NCI-H1930 (cell line): ENCODE measurements around the gene DAZAP1.
"Not testable (repeated sequence)": the region's sequence is repeated elsewhere in the genome, so short reads cannot be mapped to it uniquely, and the experiment has no call there.

Experiments
- DNase-seq, 2 experiments: peaks; one replicate each; lab custom pipeline; 2025; lab: John Stamatoyannopoulos, UW

DAZAP1 gene

GRCh38 chr19:1473085-1473851, 65.9 kb downstream of the DAZAP1 start:
- no peak for DNase-seq

- DNase-seq = no peak
Observed at GRCh38 chr19:1474011-1474764, 66.8 kb downstream of the DAZAP1 start.

GRCh38 chr19:1474765-1475351, 67.5 kb downstream of the DAZAP1 start:
- DNase-seq = no peak

GRCh38 chr19:1475751-1476437, 68.5 kb downstream of the DAZAP1 start:
- no peak for DNase-seq

- DNase-seq = not testable (repeated sequence)
Observed at GRCh38 chr19:1477056-1477455, 69.7 kb downstream of the DAZAP1 start.

GRCh38 chr19:1478934-1479707, 71.7 kb downstream of the DAZAP1 start, which contains the start of gene C19orf25:
TSS of gene C19orf25 (minus strand) at chr19:1479215. CDS start at chr19:1478903, 312 bp downstream.
- DNase-seq = peak; percentile 73 to 89

- DNase-seq = no peak
Observed at GRCh38 chr19:1481224-1481892, 74.0 kb downstream of the DAZAP1 start.

GRCh38 chr19:1481893-1482360, 74.5 kb downstream of the DAZAP1 start:
- no peak for DNase-seq

- no peak for DNase-seq
Observed at GRCh38 chr19:1482361-1483130, 75.2 kb downstream of the DAZAP1 start.

- DNase-seq = no peak
Observed at GRCh38 chr19:1483131-1483978, 76.0 kb downstream of the DAZAP1 start.

GRCh38 chr19:1483979-1484428, 76.6 kb downstream of the DAZAP1 start:
- no peak for DNase-seq
